HepG2 (cell line): ENCODE results near the gene SQSTM1.

Experiments used
- ATF5 ChIP-seq: sonication (generic); formaldehyde crosslinking; IDR thresholded peaks from 2 replicates; pipeline ENCODE4 v1.4.0; 2020; ENCODE audit warnings: mild to moderate bottlenecking, low read depth, missing genetic modification reagents
- EED ChIP-seq: sonication (generic); formaldehyde crosslinking; IDR thresholded peaks from 2 replicates; pipeline ENCODE4 v1.5.0; 2020; ENCODE audit warnings: mild to moderate bottlenecking, missing genetic modification reagents
- FOXK2 ChIP-seq: fragments of 450-650 bp; IDR thresholded peaks from 2 replicates; pipeline ENCODE4 v1.6.1; 2016
- JUNB ChIP-seq: sonication (generic); formaldehyde crosslinking; IDR thresholded peaks from 2 replicates; pipeline ENCODE4 v1.8.0; 2022; ENCODE audit warnings: missing genetic modification reagents, mild to moderate bottlenecking, borderline replicate concordance
- JUND ChIP-seq: sonication (generic); formaldehyde crosslinking; IDR thresholded peaks from 2 replicates; pipeline ENCODE4 v1.8.0; 2022; ENCODE audit warnings: mild to moderate bottlenecking, missing genetic modification reagents
- TF ChIP-seq, protein P1 (sequence below): sonication (generic); formaldehyde crosslinking; conservative IDR thresholded peaks from 2 replicates; pipeline ENCODE4 v1.4.0; 2020; ENCODE audit warnings: missing genetic modification reagents
- TF ChIP-seq, protein P2 (sequence below): sonication (generic); formaldehyde crosslinking; IDR thresholded peaks from 2 replicates; pipeline ENCODE4 v1.5.0; 2020; ENCODE audit warnings: mild to moderate bottlenecking, missing genetic modification reagents, moderate library complexity

GRCh38 chr5:179803651-179804554, 16.8 kb upstream of the SQSTM1 start:
- no peak for TF ChIP-seq JUND (CRISPR knock-in tag)
- TF ChIP-seq ATF5: no peak
- TF ChIP-seq EED (CRISPR knock-in tag): no peak
- TF ChIP-seq JUNB (CRISPR knock-in tag): no peak
- no peak for TF ChIP-seq FOXK2
- TF ChIP-seq, protein P1, sequence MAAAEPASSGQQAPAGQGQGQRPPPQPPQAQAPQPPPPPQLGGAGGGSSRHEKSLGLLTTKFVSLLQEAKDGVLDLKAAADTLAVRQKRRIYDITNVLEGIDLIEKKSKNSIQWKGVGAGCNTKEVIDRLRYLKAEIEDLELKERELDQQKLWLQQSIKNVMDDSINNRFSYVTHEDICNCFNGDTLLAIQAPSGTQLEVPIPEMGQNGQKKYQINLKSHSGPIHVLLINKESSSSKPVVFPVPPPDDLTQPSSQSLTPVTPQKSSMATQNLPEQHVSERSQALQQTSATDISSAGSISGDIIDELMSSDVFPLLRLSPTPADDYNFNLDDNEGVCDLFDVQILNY (CRISPR knock-in tag): no peak
- TF ChIP-seq, protein P2, sequence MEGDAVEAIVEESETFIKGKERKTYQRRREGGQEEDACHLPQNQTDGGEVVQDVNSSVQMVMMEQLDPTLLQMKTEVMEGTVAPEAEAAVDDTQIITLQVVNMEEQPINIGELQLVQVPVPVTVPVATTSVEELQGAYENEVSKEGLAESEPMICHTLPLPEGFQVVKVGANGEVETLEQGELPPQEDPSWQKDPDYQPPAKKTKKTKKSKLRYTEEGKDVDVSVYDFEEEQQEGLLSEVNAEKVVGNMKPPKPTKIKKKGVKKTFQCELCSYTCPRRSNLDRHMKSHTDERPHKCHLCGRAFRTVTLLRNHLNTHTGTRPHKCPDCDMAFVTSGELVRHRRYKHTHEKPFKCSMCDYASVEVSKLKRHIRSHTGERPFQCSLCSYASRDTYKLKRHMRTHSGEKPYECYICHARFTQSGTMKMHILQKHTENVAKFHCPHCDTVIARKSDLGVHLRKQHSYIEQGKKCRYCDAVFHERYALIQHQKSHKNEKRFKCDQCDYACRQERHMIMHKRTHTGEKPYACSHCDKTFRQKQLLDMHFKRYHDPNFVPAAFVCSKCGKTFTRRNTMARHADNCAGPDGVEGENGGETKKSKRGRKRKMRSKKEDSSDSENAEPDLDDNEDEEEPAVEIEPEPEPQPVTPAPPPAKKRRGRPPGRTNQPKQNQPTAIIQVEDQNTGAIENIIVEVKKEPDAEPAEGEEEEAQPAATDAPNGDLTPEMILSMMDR (CRISPR knock-in tag): no peak
